ENCODE measurements around the gene ATP2B1. TPM values are rescaled to one million over a fixed set of nuclear protein-coding genes. Genes with fewer than 3 reads are reported as not detected.
A peak's percentile ranks its signal among the peaks of the same experiment; 100 is the strongest.

Gene ATP2B1
- total RNA-seq, 1 experiment from 2014 or later = 221 TPM

- TF ChIP-seq CTCF (IDR thresholded peaks at IDR 0.05; ENCODE audit: unreplicated experiment) = no peak
- no peaks in the 10 kb centered on the region for H3K36me3 Mint-ChIP-seq (ENCODE audit: insufficient read depth, unreplicated experiment)
- intact Hi-C loops (cut with micrococcal nuclease) = loop anchor here (5.0 kb wide), 3 partner anchors 305 to 1200 kb away; no protein-coding TSS in a partner anchor
- peaks cover 29% of the 10 kb centered on the region for H3K4me1 Mint-ChIP-seq (ENCODE audit: insufficient read depth, unreplicated experiment)
- POLR2A ChIA-PET = interaction anchor here (0.7 to 7.3 kb wide), 15 partner anchors 13 to 384 kb away, joined by 3 to 136 read pairs (median 7); partner anchors contain the start of gene DUSP6
- no peaks in the 10 kb centered on the region for H3K27me3 Mint-ChIP-seq (ENCODE audit: insufficient read depth, unreplicated experiment)
- H3K9me3 Mint-ChIP-seq (ENCODE audit: unreplicated experiment) = no peaks in the 10 kb centered on the region
- TSS peak; percentile 21 for BruUV-seq (replicated peaks)
- peak overlapping the region; percentile 96 for H3K27ac Mint-ChIP-seq (ENCODE audit: low read depth, unreplicated experiment)
- DNase-seq (ENCODE audit: unreplicated experiment) = peak; percentile 58
- CTCF ChIA-PET = interaction anchor here (0.5 to 6.9 kb wide), 13 partner anchors 11 to 1473 kb away, joined by 3 to 31 read pairs (median 4); no protein-coding TSS in a partner anchor
- peak overlapping the region; percentile 94 for H3K4me3 Mint-ChIP-seq (ENCODE audit: unreplicated experiment)
These were observed 1.5 kb downstream of the ATP2B1 start for GRCh38 chr12:89706986-89707702.

GRCh38 chr12:89706551-89706950, 2.1 kb downstream of the ATP2B1 start:
- peak overlapping the region; percentile 96 for H3K27ac Mint-ChIP-seq (ENCODE audit: low read depth, unreplicated experiment)
- CTCF ChIA-PET = interaction anchor here (0.5 to 6.9 kb wide), 14 partner anchors 11 to 1474 kb away, joined by 3 to 31 read pairs (median 4); no protein-coding TSS in a partner anchor
- intact Hi-C loops (cut with micrococcal nuclease) = loop anchor here (5.0 kb wide), 3 partner anchors 306 to 1201 kb away; no protein-coding TSS in a partner anchor
- peak overlapping the region; percentile 94 for H3K4me3 Mint-ChIP-seq (ENCODE audit: unreplicated experiment)
- peak; percentile 14 for DNase-seq (ENCODE audit: unreplicated experiment)
- no peaks in the 10 kb centered on the region for H3K9me3 Mint-ChIP-seq (ENCODE audit: unreplicated experiment)
- peaks cover 29% of the 10 kb centered on the region for H3K4me1 Mint-ChIP-seq (ENCODE audit: insufficient read depth, unreplicated experiment)
- POLR2A ChIA-PET = interaction anchor here (0.7 to 7.3 kb wide), 17 partner anchors 12 to 393 kb away, joined by 3 to 136 read pairs (median 6); partner anchors contain the start of gene DUSP6
- no peaks in the 10 kb centered on the region for H3K27me3 Mint-ChIP-seq (ENCODE audit: insufficient read depth, unreplicated experiment)
- no peak for TF ChIP-seq CTCF (IDR thresholded peaks at IDR 0.05; ENCODE audit: unreplicated experiment)
- BruUV-seq (replicated peaks) = no TSS peak
- no peaks in the 10 kb centered on the region for H3K36me3 Mint-ChIP-seq (ENCODE audit: insufficient read depth, unreplicated experiment)

- no peaks in the 10 kb centered on the region for H3K9me3 Mint-ChIP-seq (ENCODE audit: unreplicated experiment)
- H3K36me3 Mint-ChIP-seq (ENCODE audit: insufficient read depth, unreplicated experiment) = peaks cover 6% of the 10 kb centered on the region
- POLR2A ChIA-PET = interaction anchor here (0.9 to 7.3 kb wide), 2 partner anchors 10 to 47 kb away, joined by 3 to 136 read pairs; no protein-coding TSS in a partner anchor
- DNase-seq (ENCODE audit: unreplicated experiment) = no peak
- intact Hi-C loops (cut with micrococcal nuclease) = no loop called here
- BruUV-seq (replicated peaks) = no TSS peak
- no peaks in the 10 kb centered on the region for H3K27me3 Mint-ChIP-seq (ENCODE audit: insufficient read depth, unreplicated experiment)
- CTCF ChIA-PET = interaction anchor here (1.1 to 6.9 kb wide), 2 partner anchors 160 to 685 kb away, joined by 4 to 31 read pairs; no protein-coding TSS in a partner anchor
- H3K27ac Mint-ChIP-seq (ENCODE audit: low read depth, unreplicated experiment) = peak overlapping the region; percentile 96
- no peak for TF ChIP-seq CTCF (IDR thresholded peaks at IDR 0.05; ENCODE audit: unreplicated experiment)
- peak overlapping the region; percentile 19 for H3K4me3 Mint-ChIP-seq (ENCODE audit: unreplicated experiment)
- H3K4me1 Mint-ChIP-seq (ENCODE audit: insufficient read depth, unreplicated experiment) = peaks cover 44% of the 10 kb centered on the region
These were observed 4.2 kb downstream of the ATP2B1 start for GRCh38 chr12:89704457-89704856.

- Mint-ChIP-seq H3K27ac (ENCODE audit: low read depth, unreplicated experiment) (peak overlapping the region; percentile 96), H3K27me3 (ENCODE audit: insufficient read depth, unreplicated experiment) (no peaks in the 10 kb centered on the region), H3K4me3 (ENCODE audit: unreplicated experiment) (peak overlapping the region; percentile 8), H3K9me3 (ENCODE audit: unreplicated experiment) (no peaks in the 10 kb centered on the region), H3K36me3 (ENCODE audit: insufficient read depth, unreplicated experiment) (peaks cover 6% of the 10 kb centered on the region), H3K4me1 (ENCODE audit: insufficient read depth, unreplicated experiment) (peaks cover 44% of the 10 kb centered on the region)
- BruUV-seq (replicated peaks) = no TSS peak
- ChIA-PET CTCF (interaction anchor here (1.1 to 6.9 kb wide), 2 partner anchors 160 to 685 kb away, joined by 4 to 31 read pairs; no protein-coding TSS in a partner anchor), POLR2A (interaction anchor here (0.9 to 7.3 kb wide), 3 partner anchors 9 to 46 kb away, joined by 3 to 136 read pairs (median 6); no protein-coding TSS in a partner anchor)
- no peak for TF ChIP-seq CTCF (IDR thresholded peaks at IDR 0.05; ENCODE audit: unreplicated experiment)
- peak; percentile 35 for DNase-seq (ENCODE audit: unreplicated experiment)
- intact Hi-C loops (cut with micrococcal nuclease) = no loop called here
These were observed 4.9 kb downstream of the ATP2B1 start for GRCh38 chr12:89703768-89704167.
